Stomach (tissue), 9 donors: ENCODE measurements around the gene HMX1. TPM values are rescaled to one million over a fixed set of nuclear protein-coding genes. Genes with fewer than 3 reads are reported as not detected.

Source experiments
- DNase-seq, 2 donors: peaks; one replicate each; pipeline versions ENCODE4 v3.0.0 to v3.0.0-alpha.2; 2013 to 2019
- H3K27ac ChIP-seq, 5 donors: fragments of 200-600 bp in 4 of 5; sonication (generic) in 4 of 5; one replicate each; pipeline ENCODE4 v1.5.1; 2013 to 2019; ENCODE audit warnings: mild to moderate bottlenecking in 1 of 5, moderate library complexity in 1 of 5
- H3K27me3 ChIP-seq, 3 donors: fragments of 200-600 bp; sonication (generic); one replicate each; pipeline ENCODE4 v1.5.1; 2017 to 2019; ENCODE audit warnings: mixed run types in 1 of 3
- H3K36me3 ChIP-seq, 4 donors: fragments of 200-600 bp; sonication (generic); 1 replicate in 3 of 4; 2 replicates in 1 of 4; pipeline ENCODE4 v1.5.1; 2016 to 2019
- H3K4me1 ChIP-seq, 4 donors: fragments of 200-600 bp; sonication (generic); one replicate each; pipeline ENCODE4 v1.5.1; 2016 to 2019
- H3K4me3 ChIP-seq, 4 donors: fragments of 200-600 bp; sonication (generic) in 3 of 4; one replicate each; pipeline ENCODE4 v1.5.1; 2016 to 2019; ENCODE audit warnings: mild to moderate bottlenecking in 1 of 4
- H3K9me3 ChIP-seq, 4 donors: fragments of 200-600 bp; sonication (generic); one replicate each; pipeline ENCODE4 v1.5.1; 2016 to 2019
- CTCF ChIP-seq, 7 experiments: fragments of 450-650 bp in 4 of 7; fragments of 200-600 bp in 3 of 7; sonication (generic) in 3 of 7; IDR thresholded peaks; one replicate each; pipeline ENCODE4 v1.5.1; 2016 to 2019; ENCODE audit warnings: antibody characterized with exemption in 7 of 7, control low read depth in 2 of 7, mild to moderate bottlenecking in 1 of 7
- EP300 ChIP-seq: sonication (generic); formaldehyde crosslinking; IDR thresholded peaks from one replicate; pipeline ENCODE4 v1.6.1; 2017; ENCODE audit warnings: antibody characterized with exemption
- POLR2A ChIP-seq, 4 donors: fragments of 450-650 bp; IDR thresholded peaks; one replicate each; pipeline ENCODE4 v1.6.1; 2016; ENCODE audit warnings: antibody characterized with exemption in 4 of 4, control low read depth in 2 of 4, mild to moderate bottlenecking in 1 of 4, moderate library complexity in 1 of 4
- POLR2AphosphoS5 ChIP-seq, 3 donors: sonication (generic); formaldehyde crosslinking; IDR thresholded peaks; one replicate each; pipeline ENCODE4 v1.6.1; 2016; ENCODE audit warnings: antibody characterized with exemption in 3 of 3
- WGBS, 5 donors: extraction: QIAGEN DNeasy Blood & Tissue Kit in 3 of 5; methylation state at CpG; one replicate each; pipeline versions ENCODE4 v1.1.5 to v1.1.7; 2013 to 2018; 5-methylcytosine and 5-hydroxymethylcytosine counted together
- intact Hi-C: fragments of 100-400 bp; cut with DNase I; formaldehyde crosslinking; loops from one replicate; pipeline ENCODE4 v1.15.1; 2023; ENCODE audit warnings: low total_unique reads
- polyA plus RNA-seq, 3 donors: library from polyadenylated mRNA; stranded (reverse); fragments of 200-250 nt; gene quantifications; one replicate each; pipeline ENCODE4 v1.2.3, GENCODE V29; 2013
- total RNA-seq, 5 donors: library from RNA; depleted of rRNA; stranded (reverse); fragments of >200 nt; gene quantifications; one replicate each; pipeline versions ENCODE4 v1.1.0 to v1.2.3, GENCODE V29; 2014 to 2016
- donor health status: healthy with polysubstance abuse.
- donor health status: Bipolar disorder and iron deficiency.
- donor health status: healthy.

The HMX1 gene
- total and polyA plus RNA-seq, 8 donors = 0.37 TPM; not detected in 7

GRCh38 chr4:8858701-8859210 lies 12.9 kb downstream of the HMX1 start:
- Histone ChIP-seq H3K4me3 (peak overlapping the region in 1 of 4 donors; percentile 33), H3K27me3 (peaks cover 54 to 100% (median 93%) of the 10 kb centered on the region in 3 donors), H3K36me3 (no peaks in the 10 kb centered on the region), H3K4me1 (peaks cover 19 to 58% (median 37%) of the 10 kb centered on the region in 4 donors), H3K9me3 (no peaks in the 10 kb centered on the region), H3K27ac (no peak overlapping the region)
- intact Hi-C loops = no loop called here
- WGBS, 5 donors = 2 to 7% (median 3%) methylated on average over 3 to 19 of the region's 19 CpGs
- DNase-seq = no peak
- no peak for TF ChIP-seq POLR2AphosphoS5 (IDR thresholded peaks at IDR 0.05)
- no peak for TF ChIP-seq POLR2A (IDR thresholded peaks at IDR 0.05)
- no peak for TF ChIP-seq EP300

- no peak for DNase-seq
- Histone ChIP-seq H3K4me1 (peaks cover 19 to 55% (median 37%) of the 10 kb centered on the region in 4 donors), H3K9me3 (peaks cover 2 to 6% (median 3%) of the 10 kb centered on the region in 4 donors), H3K27me3 (peaks cover 49 to 100% (median 89%) of the 10 kb centered on the region in 3 donors), H3K27ac (no peak overlapping the region), H3K4me3 (peak overlapping the region in 3 of 4 donors; percentile 23 to 42 (median 33)), H3K36me3 (no peaks in the 10 kb centered on the region)
- 1 to 3% (median 2%) methylated on average over 47 to 74 of the region's 74 CpGs for WGBS, 5 donors
- intact Hi-C loops = no loop called here
- TF ChIP-seq CTCF (IDR thresholded peaks at IDR 0.05) = no peak
- no peak for TF ChIP-seq EP300
- TF ChIP-seq POLR2AphosphoS5 (IDR thresholded peaks at IDR 0.05) = no peak
- TF ChIP-seq POLR2A (IDR thresholded peaks at IDR 0.05) = no peak
Observed at GRCh38 chr4:8857766-8858700, 13.6 kb downstream of the HMX1 start.

GRCh38 chr4:8856835-8857621 lies 14.6 kb downstream of the HMX1 start:
- Histone ChIP-seq H3K4me1 (peaks cover 19 to 51% (median 37%) of the 10 kb centered on the region in 4 donors), H3K9me3 (peaks cover 3 to 15% (median 12%) of the 10 kb centered on the region in 4 donors), H3K27ac (no peak overlapping the region), H3K36me3 (no peaks in the 10 kb centered on the region), H3K4me3 (peak overlapping the region; percentile 12 to 42 (median 28)), H3K27me3 (peaks cover 43 to 100% (median 85%) of the 10 kb centered on the region in 3 donors)
- no peak for DNase-seq
- WGBS, 5 donors = 3 to 5% (median 3%) methylated on average over 35 to 51 of the region's 51 CpGs
- intact Hi-C loops = no loop called here
- TF ChIP-seq CTCF (IDR thresholded peaks at IDR 0.05) (no peak), POLR2AphosphoS5 (IDR thresholded peaks at IDR 0.05) (no peak)

GRCh38 chr4:8855818-8856245 lies 15.8 kb downstream of the HMX1 start:
- Histone ChIP-seq H3K9me3 (peaks cover 3 to 15% (median 12%) of the 10 kb centered on the region in 4 donors), H3K4me3 (no peak overlapping the region), H3K36me3 (no peaks in the 10 kb centered on the region), H3K27me3 (peaks cover 31 to 100% (median 80%) of the 10 kb centered on the region in 3 donors), H3K4me1 (peaks cover 14 to 40% (median 27%) of the 10 kb centered on the region in 4 donors), H3K27ac (no peak overlapping the region)
- DNase-seq = no peak
- TF ChIP-seq POLR2A (IDR thresholded peaks at IDR 0.05) (no peak), EP300 (no peak), CTCF (IDR thresholded peaks at IDR 0.05) (no peak), POLR2AphosphoS5 (IDR thresholded peaks at IDR 0.05) (no peak)
- 2 to 11% (median 6%) methylated on average over 9 of the region's 9 CpGs for WGBS, 5 donors
- intact Hi-C loops = no loop called here
